CD4-positive, alpha-beta T cell treated with Interleukin-17A for 4 hours (primary cell): ENCODE results near the gene MYCBPAP.
A peak's percentile ranks its signal among the peaks of the same experiment; 100 is the strongest.

Source experiments
- DNase-seq: peaks from one replicate; pipeline ENCODE4 v3.0.0-alpha.2; 2020; ENCODE audit warnings: mixed read lengths

Gene MYCBPAP

DNA sequence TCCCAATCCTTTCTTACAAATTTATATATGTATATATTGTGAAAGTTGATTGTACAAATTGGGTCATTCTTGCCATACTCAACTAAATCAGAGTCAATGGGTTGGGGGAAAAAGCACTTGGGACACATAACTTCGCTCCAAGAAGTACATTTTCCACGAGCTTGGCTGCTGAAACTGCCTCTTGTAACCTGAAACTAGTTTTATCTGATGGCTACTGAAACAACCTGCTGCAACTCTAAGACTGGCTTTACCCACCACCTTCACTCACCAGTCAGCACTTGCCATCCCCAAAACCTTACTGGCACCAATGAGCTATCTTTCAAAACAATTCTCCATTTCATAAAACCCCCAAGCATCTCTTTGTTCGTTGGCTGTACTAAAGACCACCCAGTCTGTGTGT, 14.5 kb upstream of the MYCBPAP start:
- no peak for DNase-seq

DNA sequence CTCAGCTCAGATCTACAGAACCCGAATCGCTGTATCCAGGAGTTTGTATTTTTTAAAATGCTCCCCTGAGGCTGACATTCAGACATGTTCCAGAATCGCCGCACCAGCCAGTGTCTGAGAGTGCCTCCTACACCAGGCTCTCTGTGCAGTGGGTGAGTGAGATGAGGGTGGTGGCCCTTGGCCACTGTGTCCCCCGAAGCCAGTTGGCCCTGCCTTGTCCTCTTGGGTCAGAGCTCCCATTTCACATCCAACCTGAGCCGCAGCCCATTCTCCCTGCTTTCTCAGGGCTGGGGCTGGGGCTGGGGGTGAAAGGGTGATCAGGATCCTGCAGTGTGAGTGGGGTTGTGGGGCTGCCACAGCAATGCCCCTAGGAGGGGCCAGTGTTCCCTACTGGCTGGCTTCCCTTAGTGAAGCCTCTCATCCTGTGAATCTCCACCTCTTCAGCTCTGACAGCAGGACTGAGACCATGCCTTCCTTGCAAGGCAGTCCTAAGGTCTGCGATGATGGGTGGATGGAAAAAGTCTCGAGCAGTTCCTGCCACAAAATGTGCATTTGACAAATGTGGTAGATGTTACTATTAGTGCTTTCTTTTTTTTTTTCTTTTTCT, 12.9 kb upstream of the MYCBPAP start:
- no peak for DNase-seq

DNA sequence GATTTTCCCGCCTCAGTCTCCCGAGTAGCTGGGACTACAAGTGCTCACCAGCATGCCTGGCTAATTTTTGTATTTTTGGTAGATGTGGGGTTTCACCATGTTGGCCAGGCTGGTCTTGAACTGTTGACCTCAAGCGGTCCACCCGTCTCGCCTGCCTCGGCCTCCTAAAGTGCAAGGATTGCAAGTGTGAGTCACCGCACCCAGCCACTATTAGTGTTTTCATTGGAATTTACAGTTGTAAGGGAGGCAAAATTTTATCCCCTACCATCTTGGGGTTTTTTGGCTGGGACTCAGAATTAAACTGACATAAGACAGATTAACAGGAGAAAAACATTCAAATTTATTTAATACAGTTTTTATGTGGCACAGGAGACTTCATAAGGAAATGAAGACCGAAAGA, 12.3 kb upstream of the MYCBPAP start:
- DNase-seq: no peak

DNA sequence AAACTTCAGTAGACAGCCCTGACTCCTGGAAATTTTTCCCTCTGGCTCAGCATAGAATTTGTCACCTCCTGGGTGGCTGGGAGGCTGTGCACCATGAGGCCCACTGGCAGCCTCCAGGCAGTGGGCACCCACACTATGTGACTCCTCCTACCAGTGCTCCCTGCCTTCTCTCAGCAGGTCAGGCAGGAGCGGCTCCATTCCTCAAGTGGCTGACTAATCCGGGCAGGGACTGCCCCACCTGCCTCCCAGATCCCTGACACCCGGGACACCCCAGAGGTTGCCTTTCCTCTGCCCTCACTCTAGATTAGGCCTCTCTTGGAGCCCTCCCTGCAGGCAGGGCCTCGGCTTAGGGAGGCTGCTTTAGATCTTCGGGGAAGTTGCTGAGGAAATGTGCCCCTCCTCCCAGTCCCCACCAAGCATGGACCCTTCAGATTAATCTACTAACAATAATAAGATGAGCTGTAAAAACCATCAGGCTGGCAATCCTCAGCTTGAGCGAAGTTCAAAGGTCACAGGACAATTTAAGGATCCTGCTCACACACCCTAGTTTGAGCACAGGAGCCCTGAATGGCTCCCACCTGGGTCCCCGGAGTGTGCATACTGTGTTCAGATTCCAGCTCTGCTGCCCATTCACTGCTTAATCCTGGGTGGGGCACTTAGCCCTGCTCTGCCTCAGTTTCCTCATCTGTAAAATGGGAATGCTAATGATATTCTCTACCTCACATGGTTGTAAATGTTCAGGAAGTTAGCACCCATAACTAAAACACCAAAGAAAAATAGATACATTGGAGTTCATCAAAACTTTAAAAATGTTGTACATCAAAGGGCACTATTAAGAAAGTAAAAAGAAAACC, 10.0 kb upstream of the MYCBPAP start:
- DNase-seq: no peak

DNA sequence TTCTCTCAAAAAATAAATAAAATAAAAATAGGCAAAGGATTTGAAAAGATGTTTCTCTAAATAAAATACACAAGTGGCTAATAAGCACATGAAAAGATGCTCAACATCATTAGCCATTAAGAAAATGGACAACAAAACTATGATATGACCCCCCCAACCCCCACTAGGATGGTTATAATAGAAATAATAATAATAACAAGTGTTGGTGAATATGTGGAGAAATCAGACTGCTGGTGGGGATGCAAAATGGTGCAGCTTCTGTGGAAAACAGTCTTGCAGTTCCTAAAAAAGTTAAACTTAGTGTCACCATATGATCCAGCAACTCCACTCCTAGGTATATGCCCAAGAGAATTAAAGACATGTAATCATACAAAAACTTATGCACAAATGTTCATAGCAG, 9.0 kb upstream of the MYCBPAP start:
- DNase-seq: no peak

DNA sequence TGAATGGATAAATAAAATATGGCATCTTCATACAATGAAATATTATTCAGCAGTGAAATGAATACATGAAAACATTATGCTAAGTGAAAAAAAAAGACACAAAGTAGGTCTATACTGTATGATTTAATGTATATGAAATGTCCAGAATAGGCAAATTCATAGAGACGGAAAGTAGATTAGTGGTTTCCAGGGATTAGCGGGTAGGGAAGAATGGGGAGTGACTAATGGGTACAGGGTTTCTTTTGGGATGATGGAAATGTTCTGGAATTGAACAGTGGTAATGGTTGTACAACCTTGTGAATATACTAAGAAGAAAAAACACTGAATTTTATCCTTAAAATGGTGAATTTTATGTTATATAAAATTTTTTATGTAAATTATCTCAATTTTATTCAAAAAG, 8.5 kb upstream of the MYCBPAP start:
- DNase-seq: no peak

DNA sequence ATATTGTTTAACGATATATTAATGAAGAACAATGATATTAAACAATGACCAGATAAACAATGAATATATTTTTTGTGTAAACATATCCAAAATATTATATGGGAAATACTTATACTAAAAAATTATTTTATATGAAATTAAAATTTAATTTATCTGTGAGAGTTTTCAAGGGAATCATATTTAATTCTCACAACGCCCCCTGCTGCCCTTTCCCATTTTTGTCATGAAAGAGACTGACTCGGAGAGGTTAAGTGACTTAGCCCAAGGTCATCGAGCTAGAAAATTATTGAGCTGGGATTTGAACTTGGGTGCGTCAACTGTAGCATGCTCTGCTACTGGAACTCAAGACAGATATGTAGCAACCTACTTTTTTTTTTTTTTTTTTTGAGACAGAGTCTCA, 7.2 kb upstream of the MYCBPAP start:
- peak; percentile 53 for DNase-seq

DNA sequence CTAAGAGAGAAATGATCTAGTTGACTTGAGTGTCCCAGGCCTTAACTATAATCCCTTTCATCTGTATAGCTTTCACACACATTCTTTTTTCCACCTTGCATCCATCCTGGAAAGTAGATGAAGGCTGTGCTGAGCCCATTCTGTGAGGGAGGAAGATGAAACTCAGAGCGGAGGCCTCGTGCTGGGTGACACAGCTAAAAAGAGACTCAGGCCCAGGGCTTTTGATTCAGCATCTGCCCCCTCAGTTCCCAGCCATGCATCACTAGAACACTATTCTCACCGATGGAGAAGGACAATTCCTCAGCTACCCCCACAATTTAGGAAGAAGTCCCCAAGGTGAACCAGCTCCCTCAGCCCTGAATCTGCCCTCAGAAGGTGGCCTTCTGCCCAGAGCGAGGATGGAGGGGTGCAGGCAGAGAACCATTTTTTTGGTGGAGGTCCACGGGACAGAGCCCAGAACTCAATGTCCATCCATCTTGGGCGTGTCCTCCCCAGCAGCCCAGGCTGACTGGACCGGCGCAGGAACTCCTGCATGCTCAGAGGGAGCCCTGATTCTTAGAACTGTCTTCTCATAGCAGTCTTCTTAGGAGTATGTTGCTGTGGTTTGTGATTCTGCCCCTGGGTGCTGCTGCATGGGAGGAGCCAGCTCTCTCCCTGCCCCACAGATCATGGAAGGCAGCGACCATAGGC, 5.8 kb upstream of the MYCBPAP start:
- DNase-seq: no peak

DNA sequence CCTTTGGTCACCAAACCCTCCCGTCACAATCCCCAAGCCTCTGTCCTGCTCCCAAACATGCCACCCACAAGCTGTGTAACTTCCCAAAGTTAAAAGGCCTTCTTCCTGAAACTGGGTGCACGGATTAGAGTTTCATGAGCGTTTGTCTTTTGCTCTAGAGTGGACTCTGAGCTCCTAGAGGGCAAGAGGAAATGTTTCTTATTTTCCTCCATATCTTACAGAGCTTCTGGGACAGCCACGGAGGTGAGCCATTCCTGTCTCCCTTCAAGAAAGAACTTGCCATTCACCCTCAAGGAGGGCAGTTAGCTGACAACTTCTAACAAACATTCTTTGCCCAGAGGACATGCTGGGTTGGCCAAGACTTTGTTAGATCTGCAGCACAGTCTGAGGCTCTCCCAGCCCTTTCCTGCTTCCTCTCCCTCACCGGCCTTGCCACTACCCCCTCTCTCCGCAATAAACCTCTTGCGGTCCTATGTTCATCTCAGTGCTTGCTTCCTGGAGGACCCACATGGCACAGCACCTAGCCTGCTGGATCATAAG, 2.6 kb upstream of the MYCBPAP start:
- DNase-seq: no peak

DNA sequence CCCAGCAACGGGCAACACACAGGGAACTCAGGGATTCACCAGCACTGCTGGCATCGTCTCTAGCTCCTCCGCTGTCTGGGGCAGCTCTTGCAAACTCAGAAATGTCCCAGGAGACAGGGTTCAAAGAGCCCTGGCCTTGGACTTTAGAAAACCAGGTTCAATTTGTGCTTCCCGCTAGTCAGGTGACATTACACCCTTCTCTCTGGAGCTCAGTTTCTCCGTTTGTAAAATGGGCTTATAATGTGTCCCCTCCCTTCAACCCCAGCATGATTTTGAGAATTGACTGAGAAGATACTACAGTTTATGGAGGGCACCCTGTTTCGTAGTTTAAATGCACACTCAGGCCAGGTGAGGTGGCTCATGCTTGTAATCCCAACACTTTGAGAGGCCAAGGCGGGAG, 1.9 kb upstream of the MYCBPAP start:
- no peak for DNase-seq

DNA sequence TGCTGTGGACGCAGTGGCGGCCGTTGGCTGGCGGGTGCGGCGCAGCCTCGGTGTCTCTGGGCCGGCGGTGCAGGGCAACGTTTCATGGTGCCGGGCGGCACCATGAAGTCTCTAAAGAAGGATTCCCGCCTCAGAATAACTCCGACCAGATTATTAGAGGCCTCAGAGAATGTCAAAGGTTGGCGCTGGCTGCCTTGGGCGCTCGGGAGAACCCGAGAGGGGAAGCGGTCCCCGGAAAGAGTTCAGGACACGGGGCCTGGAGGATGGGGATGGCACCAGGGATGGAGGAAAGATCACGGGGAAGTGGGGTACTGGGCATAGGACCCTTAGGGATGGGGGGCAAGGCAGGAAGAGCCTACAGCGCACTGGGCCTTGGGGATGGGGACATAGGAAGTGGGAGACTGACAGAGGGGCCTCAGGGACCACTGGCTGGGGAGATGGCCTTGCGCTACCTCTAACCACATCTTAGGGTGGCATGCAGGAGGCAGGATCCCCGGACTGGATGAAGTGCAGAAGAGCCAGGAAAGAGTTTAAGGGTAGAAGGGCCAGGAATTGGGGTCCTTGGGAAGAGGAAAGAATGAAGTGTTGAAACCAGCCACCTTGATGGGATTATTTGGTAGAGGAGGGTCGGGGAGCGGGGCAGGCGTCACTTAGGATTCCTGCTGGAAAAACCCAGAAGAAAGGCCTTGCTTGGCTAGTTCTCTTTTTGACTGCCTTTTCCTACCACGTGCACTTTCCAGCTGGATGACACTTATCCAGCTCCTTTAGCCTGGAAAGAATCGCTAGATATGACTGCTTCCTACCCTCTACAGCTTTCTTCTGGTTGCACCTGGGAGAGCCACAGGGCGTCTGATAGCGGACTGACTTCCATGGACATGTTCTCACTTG, 578 bp downstream of the MYCBPAP start:
- DNase-seq: no peak

DNA sequence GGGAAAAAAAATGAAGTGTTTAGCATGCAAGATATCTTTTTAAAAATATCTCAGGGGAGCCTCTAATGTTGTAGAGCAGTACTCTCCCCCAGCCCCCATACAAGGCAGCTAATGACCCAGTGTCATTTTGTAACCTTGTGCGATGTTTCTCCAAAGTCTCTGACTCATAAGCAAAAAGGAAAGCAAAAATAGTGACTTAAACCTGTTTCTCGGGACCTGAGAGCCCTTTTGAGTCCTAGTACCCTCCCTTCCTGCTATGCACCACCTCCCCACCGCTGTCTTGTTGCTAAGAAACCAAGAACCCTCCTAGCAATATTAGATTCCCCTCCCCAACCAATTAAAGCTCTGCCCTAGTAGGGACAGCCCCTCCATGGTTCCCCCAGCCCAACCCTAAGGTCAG, 2.8 kb downstream of the MYCBPAP start:
- DNase-seq: peak; percentile 49

DNA sequence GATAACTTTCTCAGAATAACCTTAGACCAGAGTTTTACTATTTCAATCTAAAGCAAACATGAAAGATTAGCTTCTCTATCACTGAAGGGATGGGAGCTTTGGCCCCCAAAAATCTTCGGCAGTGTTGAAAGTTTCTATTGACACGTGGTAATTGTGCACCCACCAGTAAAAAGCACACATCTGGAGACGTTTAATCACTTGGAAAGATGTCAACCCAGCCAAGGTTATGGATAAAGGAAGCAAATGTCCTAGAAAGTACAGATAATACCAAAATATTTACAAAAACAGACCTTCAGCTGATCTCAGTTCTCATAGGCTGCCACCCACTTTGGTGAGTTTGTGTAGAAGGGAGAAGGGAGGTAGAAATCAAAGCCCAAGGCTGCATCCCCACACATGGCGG, 5.3 kb downstream of the MYCBPAP start:
- DNase-seq: no peak

DNA sequence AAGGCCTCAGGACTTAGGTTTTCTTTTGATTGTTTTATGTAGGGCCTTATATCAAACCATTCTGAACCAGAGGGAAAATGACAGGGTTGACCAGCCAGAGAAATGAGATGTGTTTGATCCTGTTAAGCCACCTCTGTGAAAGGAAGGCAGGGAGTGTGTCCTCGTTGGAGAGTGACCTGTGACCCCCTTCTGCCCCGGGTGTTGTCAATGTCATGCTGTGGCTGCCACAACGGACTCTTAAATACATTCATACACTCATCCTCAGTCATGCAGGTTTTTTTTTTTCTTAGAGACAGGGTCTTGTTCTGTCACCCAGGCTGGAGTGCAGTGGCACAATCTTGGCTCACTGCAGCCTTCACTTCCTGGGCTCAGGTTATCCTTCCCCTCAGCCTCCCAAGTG, 6.1 kb downstream of the MYCBPAP start:
- DNase-seq: no peak

DNA sequence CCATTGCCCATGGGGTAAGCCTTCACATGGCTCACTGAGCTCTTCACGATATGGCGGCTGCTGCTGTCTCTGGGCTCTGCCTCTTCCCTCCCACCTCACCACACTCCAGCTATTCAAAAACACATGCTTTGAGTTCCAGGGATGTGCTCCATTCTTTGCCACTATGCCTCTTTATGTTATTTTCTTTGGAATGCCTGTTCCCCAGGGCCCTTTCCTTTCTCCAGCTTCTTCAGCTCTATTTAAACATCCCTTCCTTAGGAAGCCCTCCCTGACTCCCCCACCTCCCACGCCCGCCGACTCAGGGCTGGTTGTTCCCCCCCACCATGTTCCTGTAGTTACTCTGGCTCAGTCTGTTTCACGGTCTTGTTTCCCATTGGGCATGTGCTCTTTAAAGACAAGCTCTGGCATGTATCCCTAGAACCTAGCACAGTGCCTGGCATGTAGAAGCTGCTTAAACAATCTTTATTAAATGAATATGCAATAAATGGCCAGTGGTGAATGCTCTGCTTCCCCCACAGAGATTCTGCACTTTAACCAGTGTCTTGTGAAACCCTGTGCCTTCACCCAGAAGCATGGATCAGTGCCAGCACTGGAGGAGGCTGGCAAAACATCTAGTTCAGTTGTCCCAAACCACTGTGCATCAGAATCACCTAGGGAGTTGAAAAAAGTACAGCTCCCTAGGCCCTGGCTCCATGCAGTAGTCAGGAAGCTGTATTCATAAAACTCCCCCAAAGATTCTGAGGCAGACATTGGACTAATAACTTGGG, 6.9 kb downstream of the MYCBPAP start:
- DNase-seq: no peak

DNA sequence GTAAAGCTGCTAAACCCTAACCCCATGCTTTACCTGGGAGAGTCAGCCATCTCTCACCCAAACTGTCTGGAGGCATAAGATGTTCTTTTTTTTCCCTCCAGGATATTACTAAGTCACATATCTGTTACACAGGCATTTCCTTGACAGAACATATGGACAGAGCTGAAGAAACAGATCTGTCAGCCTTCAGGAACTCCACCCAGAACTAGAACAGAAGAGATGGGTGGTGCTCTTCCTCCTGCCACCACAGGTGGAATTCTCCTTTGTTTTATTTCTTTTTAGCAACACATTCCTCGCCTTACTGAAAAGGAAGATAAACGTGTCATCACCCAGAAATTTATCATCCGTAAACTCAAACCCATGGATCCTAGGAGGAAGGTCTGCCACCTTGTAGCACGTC, 8.8 kb downstream of the MYCBPAP start:
- no peak for DNase-seq

DNA sequence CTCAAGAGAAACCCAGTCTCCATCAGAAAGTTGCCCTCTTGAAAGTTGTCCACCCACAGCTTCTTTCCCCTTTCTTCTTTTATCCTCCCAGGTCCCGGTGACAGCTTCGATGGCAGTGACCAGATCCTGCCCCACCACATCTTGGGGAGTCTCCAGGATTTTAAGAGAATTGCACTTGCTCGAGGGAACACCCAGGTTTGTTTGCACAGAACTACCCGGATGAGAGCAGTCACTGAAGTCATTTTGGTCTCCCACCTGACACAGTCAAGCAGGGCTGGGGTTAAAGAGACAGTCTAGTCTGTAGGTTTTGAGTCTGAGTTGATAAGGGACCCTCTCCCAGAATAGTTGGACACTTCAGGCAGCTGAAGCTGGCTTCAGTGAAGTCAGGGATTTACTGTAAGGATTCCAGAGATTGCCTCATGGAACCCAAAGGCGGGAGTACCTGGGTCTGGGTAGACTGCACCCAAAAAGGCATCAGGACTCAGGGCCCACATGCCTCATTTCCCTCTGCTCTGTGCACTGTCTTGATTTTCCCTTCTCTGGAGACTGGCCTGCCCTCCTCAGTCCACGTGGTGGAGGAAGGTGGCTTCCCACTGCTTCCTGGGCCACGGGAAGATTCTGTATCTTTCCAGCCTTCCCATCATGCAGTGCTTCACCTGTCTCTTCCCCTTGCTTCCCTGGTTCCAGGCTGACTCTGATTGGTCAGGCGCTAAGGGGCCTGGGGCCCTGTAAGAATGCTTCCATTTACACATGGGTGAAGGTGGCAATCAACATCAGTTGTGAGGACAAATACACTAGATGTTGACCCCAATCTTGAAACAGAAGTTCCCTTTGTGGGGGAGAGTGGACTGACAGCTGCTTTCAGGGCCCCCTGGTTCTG, 9.5 kb downstream of the MYCBPAP start:
- DNase-seq: no peak

DNA sequence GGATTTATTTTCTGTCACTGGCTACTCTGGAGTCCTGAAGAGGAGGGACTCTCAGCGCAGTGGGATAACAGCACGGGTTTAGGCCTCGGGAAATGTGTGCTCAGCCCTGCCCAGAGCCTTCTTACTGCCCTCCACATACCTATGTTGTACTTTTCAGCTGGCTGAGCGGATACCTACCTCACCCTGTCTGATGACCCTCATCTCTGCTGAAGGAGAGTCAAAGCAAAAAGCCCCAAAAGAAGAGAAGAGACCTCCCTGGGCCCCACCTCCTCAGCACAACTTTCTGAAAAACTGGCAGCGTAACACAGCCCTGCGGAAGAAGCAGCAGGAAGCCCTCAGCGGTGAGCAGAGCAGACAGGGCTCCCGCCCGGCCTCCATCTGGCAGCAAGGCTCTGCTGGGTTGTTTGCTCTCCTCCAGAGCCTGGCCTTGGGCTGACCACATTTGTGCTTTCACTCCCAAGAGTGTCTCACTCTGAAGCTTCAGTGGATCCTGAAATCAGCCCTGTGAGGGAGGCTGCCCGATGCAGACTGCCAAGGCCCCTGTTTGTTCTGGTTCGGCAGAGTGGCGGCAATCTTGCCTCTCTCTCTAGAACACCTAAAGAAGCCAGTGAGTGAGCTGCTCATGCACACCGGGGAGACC, 10.3 kb downstream of the MYCBPAP start:
- no peak for DNase-seq

DNA sequence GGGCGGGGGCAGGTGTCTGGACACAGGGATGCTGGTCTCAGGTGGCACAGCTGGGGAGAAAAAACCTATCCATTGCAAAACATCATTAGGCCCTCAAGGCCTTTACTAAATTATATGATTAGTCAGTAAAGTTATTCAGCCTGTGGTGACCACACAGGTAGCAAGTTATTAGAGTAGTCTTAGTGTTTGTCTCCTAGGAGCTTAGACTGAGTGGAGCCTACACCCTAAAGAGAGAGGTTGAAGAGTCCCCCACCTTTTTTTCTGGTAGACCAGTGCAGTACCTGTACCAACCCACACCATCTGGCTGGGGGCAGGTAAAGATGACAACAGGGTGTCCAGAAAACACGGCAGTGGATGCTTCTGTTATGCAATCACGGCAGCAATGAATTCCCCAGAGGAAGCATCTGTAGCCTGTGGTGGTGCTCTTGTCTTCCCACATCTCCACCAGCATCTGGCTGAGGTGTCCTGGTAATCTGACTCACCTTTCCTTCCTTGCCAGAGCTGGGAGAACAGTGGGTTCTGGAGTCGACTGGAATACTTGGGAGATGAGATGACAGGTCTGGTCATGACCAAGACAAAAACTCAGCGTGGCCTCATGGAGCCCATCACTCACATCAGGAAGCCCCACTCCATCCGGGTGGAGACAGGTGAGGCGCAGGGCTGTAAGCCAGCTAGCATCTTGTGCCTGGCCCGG, 11.0 kb downstream of the MYCBPAP start:
- no peak for DNase-seq

DNA sequence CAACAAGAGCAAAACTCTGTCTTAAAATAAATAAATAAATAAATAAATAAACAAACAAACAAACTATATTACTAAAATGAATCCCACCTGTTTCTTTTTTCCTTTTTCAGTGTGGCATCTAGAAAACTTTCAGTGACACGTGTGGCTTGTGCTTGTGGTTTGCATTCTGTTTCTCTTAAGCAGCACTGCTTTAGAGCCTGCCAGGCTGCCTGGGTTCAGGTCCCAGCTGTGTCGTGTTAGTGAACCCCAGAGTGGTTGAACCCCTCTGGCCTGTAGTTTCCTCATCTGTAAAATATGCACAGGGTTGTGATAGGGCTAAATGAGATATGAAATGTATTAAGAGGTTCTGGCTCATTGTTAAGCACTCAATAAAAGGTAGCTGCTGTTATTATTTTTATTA, 12.2 kb downstream of the MYCBPAP start:
- no peak for DNase-seq
